ENCODE measurements around the gene NUP93. TPM values are rescaled to one million over a fixed set of nuclear protein-coding genes. Genes with fewer than 3 reads are reported as not detected.

Gene NUP93
- total and polyA plus RNA-seq, 2 of the 8 experiments (the other 6 are each of a cell fraction or from before 2014, with no cell fraction given): 147 to 201 TPM

- TF ChIP-seq CHD7 (IDR thresholded peaks at IDR 0.05; ENCODE audit: insufficient replicate concordance, low read length) (no peak), ATF3 (IDR thresholded peaks at IDR 0.05; ENCODE audit: insufficient read depth, low read depth, low read length) (no peak), NANOG (IDR thresholded peaks at IDR 0.05; ENCODE audit: insufficient read depth, low read depth, low read length, poor library complexity, severe bottlenecking) (no peak), GTF2F1 (IDR thresholded peaks at IDR 0.05; ENCODE audit: borderline replicate concordance, low read depth, low read length) (no peak), TBP (IDR thresholded peaks at IDR 0.05; ENCODE audit: low read depth, low read length) (no peak), JUN (IDR thresholded peaks at IDR 0.05; ENCODE audit: low read depth, low read length) (no peak), RXRA (IDR thresholded peaks at IDR 0.05; ENCODE audit: insufficient read depth, low read depth, low read length) (no peak), BRCA1 (IDR thresholded peaks at IDR 0.05; ENCODE audit: low read depth, low read length) (no peak)
Measured at GRCh38 chr16:56724191-56724590, 5.7 kb upstream of the NUP93 start (continued).

All from H1 (cell line).